WTC11 (cell line): ENCODE data around the gene NELFA.

Experiments used
- ATF2 ChIP-seq: sonication (generic); formaldehyde crosslinking; IDR thresholded peaks from 2 replicates; pipeline ENCODE4 v1.8.1; 2022; ENCODE audit warnings: low read depth, missing genetic modification reagents, borderline replicate concordance
- CREB1 ChIP-seq: sonication (generic); formaldehyde crosslinking; IDR thresholded peaks from 2 replicates; pipeline ENCODE4 v1.8.0; 2023; ENCODE audit warnings: mild to moderate bottlenecking, missing genetic modification reagents
- CTCF ChIP-seq: fragments of 200-600 bp; IDR thresholded peaks from 2 replicates; pipeline ENCODE4 v1.8.0; 2022; ENCODE audit warnings: antibody characterized with exemption
- E2F1 ChIP-seq: sonication (generic); formaldehyde crosslinking; IDR thresholded peaks from 2 replicates; pipeline ENCODE4 v1.8.0; 2022; ENCODE audit warnings: mild to moderate bottlenecking, missing genetic modification reagents
- SP1 ChIP-seq: sonication (generic); formaldehyde crosslinking; conservative IDR thresholded peaks from 2 replicates; pipeline ENCODE4 v1.8.1; 2022; ENCODE audit warnings: missing genetic modification reagents
- ZNF138 ChIP-seq: sonication (generic); formaldehyde crosslinking; conservative IDR thresholded peaks from 2 replicates; pipeline ENCODE4 v1.8.1; 2022; ENCODE audit warnings: mild to moderate bottlenecking, moderate library complexity, missing genetic modification reagents

GRCh38 chr4:1933700-1934099 is 75.1 kb downstream of the NELFA start:
- TF ChIP-seq CTCF (no peak), ZNF138 (CRISPR knock-in tag) (no peak), CREB1 (CRISPR knock-in tag) (no peak), ATF2 (CRISPR knock-in tag) (no peak), SP1 (CRISPR knock-in tag) (no peak), E2F1 (CRISPR knock-in tag) (no peak)
